OCI-LY7 (cell line): ENCODE data around the gene IMMP2L. TPM values are rescaled to one million over a fixed set of nuclear protein-coding genes. Genes with fewer than 3 reads are reported as not detected.

Source experiments
- BruUV-seq: library from RNA; stranded (reverse); fragments of 400-500 nt; replicated peaks from 2 replicates; lab custom pipeline; 2021; lab: Mats Ljungman, UMichigan
- CTCF ChIA-PET: fragments of 300-600 bp; sonication (Branson Sonifier 250); formaldehyde crosslinking; loops from one replicate; lab custom pipeline; 2022; ENCODE audit warnings: antibody characterized with exemption; ENCODE audit not compliant: unreplicated experiment; lab: Charles Lee
- POLR2A ChIA-PET: fragments of 300-600 bp; sonication (Branson Sonifier 250); formaldehyde crosslinking; loops from one replicate; lab custom pipeline; 2022; ENCODE audit warnings: antibody characterized with exemption; lab: Charles Lee
- DNase-seq: peaks from one replicate; pipeline ENCODE4 v3.0.0-alpha.2; 2015; ENCODE audit warnings: low spot score
- H2AFZ ChIP-seq: fragments of 200-600 bp; sonication (generic), shearing (Covaris generic); 2 replicates; pipeline ENCODE4 v1.6.1; 2014; ENCODE audit warnings: mild to moderate bottlenecking, antibody characterized with exemption, low read length, moderate library complexity
- H3K27ac ChIP-seq: fragments of 200-600 bp; sonication (generic); 2 replicates; pipeline ENCODE4 v1.5.1; 2014; ENCODE audit warnings: mixed run types, low read depth, mild to moderate bottlenecking, moderate library complexity, low read length, inconsistent platforms; ENCODE audit not compliant: poor library complexity, severe bottlenecking
- H3K36me3 ChIP-seq: fragments of 200-600 bp; sonication (generic); 2 replicates; pipeline ENCODE4 v1.6.1; 2014; ENCODE audit warnings: mild to moderate bottlenecking, antibody characterized with exemption, low read length, moderate library complexity, mixed read lengths; ENCODE audit not compliant: insufficient read depth
- H3K4me1 ChIP-seq: fragments of 200-600 bp; sonication (generic); 2 replicates; pipeline ENCODE4 v1.5.1; 2014; ENCODE audit warnings: mild to moderate bottlenecking, low read length; ENCODE audit not compliant: insufficient read depth, poor library complexity, severe bottlenecking
- H3K4me2 ChIP-seq: fragments of 200-600 bp; sonication (generic); 2 replicates; pipeline ENCODE4 v1.6.1; 2014; ENCODE audit warnings: mild to moderate bottlenecking, low read length
- H3K4me3 ChIP-seq: fragments of 200-600 bp; sonication (generic); 2 replicates; pipeline ENCODE4 v1.5.1; 2014; ENCODE audit warnings: mild to moderate bottlenecking, low read depth, low read length; ENCODE audit not compliant: poor library complexity, severe bottlenecking
- H3K79me2 ChIP-seq: fragments of 200-600 bp; sonication (generic); 2 replicates; pipeline ENCODE4 v1.6.1; 2016; ENCODE audit warnings: low read depth, mild to moderate bottlenecking, low read length, moderate library complexity, mixed read lengths; ENCODE audit not compliant: insufficient read depth
- H3K9me2 ChIP-seq: fragments of 200-600 bp; sonication (generic); 2 replicates; pipeline ENCODE4 v1.6.1; 2016; ENCODE audit warnings: mild to moderate bottlenecking, low read length, mixed read lengths; ENCODE audit not compliant: insufficient read depth
- H3K9me3 ChIP-seq: fragments of 200-600 bp; sonication (generic); 2 replicates; pipeline ENCODE4 v1.6.1; 2014; ENCODE audit warnings: mild to moderate bottlenecking, mixed run types, low read length, mixed read lengths
- H4K20me1 ChIP-seq: fragments of 200-600 bp; sonication (generic); 2 replicates; pipeline ENCODE4 v1.6.1; 2014; ENCODE audit warnings: mild to moderate bottlenecking, antibody characterized with exemption, low read length, moderate library complexity, mixed read lengths; ENCODE audit not compliant: insufficient read depth
- EZH2phosphoT487 ChIP-seq: fragments of 200-600 bp; sonication (generic); IDR thresholded peaks from 2 replicates; pipeline ENCODE4 v1.6.1; 2018; ENCODE audit warnings: low read depth, borderline replicate concordance, mild to moderate bottlenecking, mixed run types, antibody characterized with exemption, low read length, moderate library complexity, mixed read lengths
- intact Hi-C: fragments of 100-400 bp; cut with micrococcal nuclease; formaldehyde crosslinking; loops from one replicate; pipeline ENCODE4 v1.10.0; 2022; ENCODE audit not compliant: unreplicated experiment
- total RNA-seq, 2 experiments: library from RNA; depleted of rRNA in 1 of 2; stranded (reverse); fragments of >200 nt in 1 of 2; shearing (Covaris generic) in 1 of 2; gene quantifications; 2 replicates each; pipeline ENCODE4 v1.2.3, GENCODE V29; 2014 to 2022
- TF ChIP-seq, protein P1 (sequence below): fragments of 200-600 bp; sonication (generic); conservative IDR thresholded peaks from 2 replicates; pipeline ENCODE4 v1.5.1; 2014; ENCODE audit warnings: mild to moderate bottlenecking, antibody characterized with exemption, low read length, moderate library complexity, mixed read lengths

IMMP2L gene
- total RNA-seq, 2 experiments from 2014 or later = 8.0 to 25.4 TPM

DNA sequence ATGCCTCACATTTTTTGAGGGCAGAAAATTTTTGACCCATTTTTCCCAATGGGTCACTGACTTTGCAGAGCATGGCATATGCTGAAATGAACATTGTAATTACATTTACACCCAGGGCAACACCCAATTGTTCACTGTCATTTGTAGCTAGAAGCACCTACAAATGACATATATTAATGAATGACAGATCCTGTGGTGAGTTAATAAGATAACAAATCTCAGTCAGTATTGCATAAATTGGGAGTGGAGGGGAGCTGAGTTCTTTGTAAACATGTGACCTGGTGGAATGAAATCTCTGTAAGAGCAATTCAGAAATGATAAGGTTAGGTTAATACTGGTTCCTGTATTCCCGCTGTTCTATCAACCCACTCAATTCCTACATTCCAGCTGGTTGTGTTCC, 726.4 kb downstream of the IMMP2L start:
- no peak for TF ChIP-seq EZH2phosphoT487
- TF ChIP-seq, protein P1, sequence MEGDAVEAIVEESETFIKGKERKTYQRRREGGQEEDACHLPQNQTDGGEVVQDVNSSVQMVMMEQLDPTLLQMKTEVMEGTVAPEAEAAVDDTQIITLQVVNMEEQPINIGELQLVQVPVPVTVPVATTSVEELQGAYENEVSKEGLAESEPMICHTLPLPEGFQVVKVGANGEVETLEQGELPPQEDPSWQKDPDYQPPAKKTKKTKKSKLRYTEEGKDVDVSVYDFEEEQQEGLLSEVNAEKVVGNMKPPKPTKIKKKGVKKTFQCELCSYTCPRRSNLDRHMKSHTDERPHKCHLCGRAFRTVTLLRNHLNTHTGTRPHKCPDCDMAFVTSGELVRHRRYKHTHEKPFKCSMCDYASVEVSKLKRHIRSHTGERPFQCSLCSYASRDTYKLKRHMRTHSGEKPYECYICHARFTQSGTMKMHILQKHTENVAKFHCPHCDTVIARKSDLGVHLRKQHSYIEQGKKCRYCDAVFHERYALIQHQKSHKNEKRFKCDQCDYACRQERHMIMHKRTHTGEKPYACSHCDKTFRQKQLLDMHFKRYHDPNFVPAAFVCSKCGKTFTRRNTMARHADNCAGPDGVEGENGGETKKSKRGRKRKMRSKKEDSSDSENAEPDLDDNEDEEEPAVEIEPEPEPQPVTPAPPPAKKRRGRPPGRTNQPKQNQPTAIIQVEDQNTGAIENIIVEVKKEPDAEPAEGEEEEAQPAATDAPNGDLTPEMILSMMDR = no peak
- H3K4me2 ChIP-seq = no peak overlapping the region
- H3K79me2 ChIP-seq = no peaks in the 10 kb centered on the region
- H3K4me1 ChIP-seq = no peaks in the 10 kb centered on the region
- DNase-seq = no peak
- H4K20me1 ChIP-seq = no peaks in the 10 kb centered on the region
- no peaks in the 10 kb centered on the region for H3K9me2 ChIP-seq
- H3K4me3 ChIP-seq = no peak overlapping the region
- no peak overlapping the region for H2AFZ ChIP-seq
- H3K27ac ChIP-seq = no peak overlapping the region
- CTCF ChIA-PET = no interaction called here
- H3K9me3 ChIP-seq = no peaks in the 10 kb centered on the region
- BruUV-seq = no TSS peak
- intact Hi-C loops = no loop called here
- POLR2A ChIA-PET = no interaction called here
- H3K36me3 ChIP-seq = no peaks in the 10 kb centered on the region

DNA sequence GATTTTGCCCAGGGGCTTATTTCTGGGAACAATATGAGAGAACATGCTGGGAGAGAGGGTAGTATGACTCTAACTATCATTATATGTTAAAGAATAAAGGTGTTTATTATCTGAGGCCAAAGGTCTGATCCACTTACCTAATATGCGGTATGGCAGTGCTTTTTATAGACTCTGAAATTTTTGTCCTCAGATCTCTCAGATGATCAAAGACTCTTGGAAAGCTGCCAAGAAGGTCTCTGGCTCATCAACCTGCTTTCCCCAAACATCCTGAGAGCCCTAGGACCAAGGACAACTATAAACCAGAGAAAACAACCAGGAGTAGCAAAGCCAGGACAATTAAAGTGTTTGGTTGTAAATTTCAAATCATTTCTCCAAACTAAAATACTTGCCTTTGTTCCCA, 727.1 kb downstream of the IMMP2L start:
- no peak overlapping the region for H3K4me2 ChIP-seq
- H3K27ac ChIP-seq = no peak overlapping the region
- H3K36me3 ChIP-seq = no peaks in the 10 kb centered on the region
- H2AFZ ChIP-seq = no peak overlapping the region
- no peaks in the 10 kb centered on the region for H3K79me2 ChIP-seq
- TF ChIP-seq EZH2phosphoT487 = no peak
- TF ChIP-seq, protein P1 = no peak
- H4K20me1 ChIP-seq = no peaks in the 10 kb centered on the region
- no peak overlapping the region for H3K4me3 ChIP-seq
- no peaks in the 10 kb centered on the region for H3K9me3 ChIP-seq
- BruUV-seq = no TSS peak
- DNase-seq = no peak
- H3K9me2 ChIP-seq = no peaks in the 10 kb centered on the region
- ChIA-PET POLR2A (no interaction called here), CTCF (no interaction called here)
- intact Hi-C loops = no loop called here
- H3K4me1 ChIP-seq = no peaks in the 10 kb centered on the region

DNA sequence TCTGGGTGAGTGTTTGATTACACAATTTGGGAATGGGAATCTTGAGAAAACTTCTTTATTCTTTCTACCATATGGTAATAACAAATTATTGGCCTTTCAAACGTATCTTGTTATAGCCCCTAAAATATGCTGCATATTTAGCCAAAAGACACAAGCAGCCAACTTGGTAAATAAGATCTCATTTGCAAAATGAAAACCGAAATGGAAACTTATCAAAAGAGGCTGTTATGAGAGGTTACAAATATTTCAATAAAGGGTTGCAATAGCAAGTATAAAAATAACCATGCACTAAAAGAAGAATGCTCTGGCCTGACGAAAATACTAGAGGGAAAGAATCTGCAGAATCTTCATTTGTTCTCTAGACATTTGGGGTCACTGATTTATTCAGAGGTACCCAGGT, 730.9 kb downstream of the IMMP2L start:
- no TSS peak for BruUV-seq
- intact Hi-C loops = no loop called here
- ChIA-PET CTCF (no interaction called here), POLR2A (no interaction called here)
- Histone ChIP-seq H2AFZ (no peak overlapping the region), H3K4me3 (no peak overlapping the region), H3K4me2 (no peak overlapping the region), H3K4me1 (no peaks in the 10 kb centered on the region), H3K36me3 (no peaks in the 10 kb centered on the region), H3K27ac (no peak overlapping the region), H3K9me2 (no peaks in the 10 kb centered on the region), H3K9me3 (no peaks in the 10 kb centered on the region), H3K79me2 (no peaks in the 10 kb centered on the region), H4K20me1 (no peaks in the 10 kb centered on the region)
- TF ChIP-seq EZH2phosphoT487 = no peak
- TF ChIP-seq, protein P1 = no peak
- DNase-seq = no peak
